Measurements from ENCODE around the gene PFDN2.

Gene PFDN2

GRCh38 chr1:161096015-161096414, 21.8 kb downstream of the PFDN2 start:
- no peak for DNase-seq (ENCODE audit: low read depth in 2 of 2)
- TF ChIP-seq CTCF (IDR thresholded peaks at IDR 0.05; ENCODE audit: low read depth, low read length): no peak
- H3K4me3 ChIP-seq (replicated peaks in 1 of 2; ENCODE audit: low read depth in 2 of 2, low read length in 2 of 2): no peak overlapping the region

GRCh38 chr1:161095230-161095629, 22.6 kb downstream of the PFDN2 start:
- TF ChIP-seq CTCF (IDR thresholded peaks at IDR 0.05; ENCODE audit: low read depth, low read length): no peak
- H3K4me3 ChIP-seq (replicated peaks in 1 of 2; ENCODE audit: low read depth in 2 of 2, low read length in 2 of 2): no peak overlapping the region
- no peak for DNase-seq (ENCODE audit: low read depth in 2 of 2)

GRCh38 chr1:161094481-161094880, 23.4 kb downstream of the PFDN2 start:
- no peak for TF ChIP-seq CTCF (IDR thresholded peaks at IDR 0.05; ENCODE audit: low read depth, low read length)

GRCh38 chr1:161092621-161093028, 25.2 kb downstream of the PFDN2 start:
- DNase-seq (ENCODE audit: low read depth in 2 of 2): peak in 1 of 2 donors; percentile 57
- H3K4me3 ChIP-seq (replicated peaks in 1 of 2; ENCODE audit: low read depth in 2 of 2, low read length in 2 of 2): no peak overlapping the region

More at GRCh38 chr1:161094481-161094880, 23.4 kb downstream of the PFDN2 start:
- H3K4me3 ChIP-seq (replicated peaks in 1 of 2; ENCODE audit: low read depth in 2 of 2, low read length in 2 of 2): no peak overlapping the region
- DNase-seq (ENCODE audit: low read depth in 2 of 2): no peak

GRCh38 chr1:161091796-161092507, 25.9 kb downstream of the PFDN2 start:
- DNase-seq (ENCODE audit: low read depth in 2 of 2): no peak
- H3K4me3 ChIP-seq (replicated peaks in 1 of 2; ENCODE audit: low read depth in 2 of 2, low read length in 2 of 2): no peak overlapping the region
- TF ChIP-seq CTCF (IDR thresholded peaks at IDR 0.05; ENCODE audit: low read depth, low read length): no peak

More at GRCh38 chr1:161092621-161093028, 25.2 kb downstream of the PFDN2 start:
- TF ChIP-seq CTCF (IDR thresholded peaks at IDR 0.05; ENCODE audit: low read depth, low read length): no peak

GRCh38 chr1:161091093-161091492, 26.7 kb downstream of the PFDN2 start:
- no peak for DNase-seq (ENCODE audit: low read depth in 2 of 2)
- TF ChIP-seq CTCF (IDR thresholded peaks at IDR 0.05; ENCODE audit: low read depth, low read length): no peak
- H3K4me3 ChIP-seq (replicated peaks in 1 of 2; ENCODE audit: low read depth in 2 of 2, low read length in 2 of 2): no peak overlapping the region

- no peak for TF ChIP-seq CTCF (IDR thresholded peaks at IDR 0.05; ENCODE audit: low read depth, low read length)
- DNase-seq (ENCODE audit: low read depth in 2 of 2): no peak
- no peak overlapping the region for H3K4me3 ChIP-seq (replicated peaks in 1 of 2; ENCODE audit: low read depth in 2 of 2, low read length in 2 of 2)
Measured at GRCh38 chr1:161090617-161091016, 27.2 kb downstream of the PFDN2 start.
